DMS 273 (cell line): ENCODE results near the gene RAB1B.
"Not testable (repeated sequence)": the region's sequence is repeated elsewhere in the genome, so short reads cannot be mapped to it uniquely, and the experiment has no call there.

ENCODE experiments used
- DNase-seq: peaks from one replicate; lab custom pipeline; 2025; ENCODE audit not compliant: unreplicated experiment; lab: John Stamatoyannopoulos, UW

The RAB1B gene

DNA sequence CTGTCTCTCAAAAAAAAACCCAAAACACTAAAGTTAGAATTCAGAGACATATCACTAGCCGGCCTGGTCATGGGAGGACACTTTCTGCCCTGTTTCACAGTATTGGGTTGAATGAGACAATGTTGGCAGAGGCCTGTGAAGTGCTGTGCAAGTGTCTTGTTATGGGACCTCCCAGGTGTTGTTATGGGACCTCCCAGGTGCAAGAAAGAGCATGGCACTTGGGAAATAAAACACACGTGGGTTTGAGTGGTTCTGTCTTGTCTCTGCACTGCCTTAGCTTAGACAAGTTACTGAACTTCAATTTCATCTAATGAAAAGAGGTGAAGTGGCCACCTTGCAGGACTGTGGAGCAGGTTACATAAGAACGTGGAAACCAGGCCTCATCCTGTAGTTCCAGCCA is 28.9 kb upstream of the RAB1B start:
- no peak for DNase-seq

- no peak for DNase-seq
These were observed 28.2 kb upstream of the RAB1B start for GRCh38 chr11:66239998-66240780.

DNA sequence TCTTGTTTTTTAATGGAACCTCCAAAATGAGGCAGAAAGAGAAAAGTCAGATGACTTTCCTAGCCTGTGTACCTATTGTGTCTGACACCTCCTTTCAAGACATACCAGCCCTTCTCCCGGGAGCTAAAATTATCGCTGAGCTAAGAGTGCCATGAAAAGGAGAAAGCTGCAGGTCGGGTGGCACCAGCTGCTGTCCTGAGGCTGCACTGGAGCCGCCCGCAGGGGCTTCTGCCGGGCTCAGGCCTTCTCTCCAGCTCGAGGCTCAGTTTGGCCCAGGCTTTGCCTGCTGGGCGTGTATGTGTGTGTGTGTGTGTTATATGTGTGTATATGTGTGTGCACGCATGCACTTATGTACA is 27.7 kb upstream of the RAB1B start:
- no peak for DNase-seq

- peak; percentile 47 for DNase-seq
These were observed 26.2 kb upstream of the RAB1B start for GRCh38 chr11:66242095-66242765.

GRCh38 chr11:66243782-66244535 is 24.5 kb upstream of the RAB1B start:
- no peak for DNase-seq

GRCh38 chr11:66247295-66247694 is 21.1 kb upstream of the RAB1B start:
- no peak for DNase-seq

- DNase-seq: no peak
These were observed 20.6 kb upstream of the RAB1B start for GRCh38 chr11:66247801-66248200.

- DNase-seq: no peak
These were observed 19.5 kb upstream of the RAB1B start for GRCh38 chr11:66248903-66249302.

DNA sequence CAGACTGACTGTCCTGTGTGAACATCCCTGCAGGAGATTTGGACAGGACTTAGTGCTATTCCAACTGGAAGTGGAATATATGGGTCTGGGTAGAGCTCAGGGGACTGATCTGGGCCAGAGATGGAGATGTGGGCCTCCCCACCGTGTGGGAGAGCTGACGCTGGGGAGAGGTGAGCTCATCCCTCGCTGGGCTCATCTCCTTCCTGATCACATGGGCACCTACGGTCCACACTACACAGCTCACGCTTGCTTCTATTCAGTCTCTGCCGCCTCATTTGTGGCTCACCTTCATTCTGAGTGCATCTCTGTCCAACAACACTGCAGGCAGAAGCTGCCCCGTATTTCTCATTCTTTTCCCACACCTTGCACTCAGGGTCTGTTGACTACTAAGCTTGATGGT is 16.6 kb upstream of the RAB1B start:
- no peak for DNase-seq

DNA sequence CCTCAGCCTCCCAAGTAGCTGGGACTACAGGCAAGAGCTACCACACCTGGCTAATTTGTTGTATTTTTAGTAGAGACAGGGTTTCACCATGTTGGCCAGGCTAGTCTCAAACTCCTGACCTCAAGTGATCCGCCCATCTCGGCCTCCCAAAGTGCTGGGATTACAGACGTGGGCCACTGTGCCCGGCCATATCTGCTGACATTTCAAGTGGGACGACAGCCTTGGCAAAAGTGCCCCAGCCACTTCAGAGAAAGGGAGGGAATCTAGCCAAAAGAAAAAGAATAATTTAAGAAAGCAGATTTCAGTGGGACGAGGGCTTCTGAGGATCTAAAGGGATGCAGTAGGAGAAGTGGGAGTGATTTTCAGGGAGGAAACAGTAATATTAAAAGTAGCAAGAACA is 15.4 kb upstream of the RAB1B start:
- not testable (repeated sequence) for DNase-seq

DNA sequence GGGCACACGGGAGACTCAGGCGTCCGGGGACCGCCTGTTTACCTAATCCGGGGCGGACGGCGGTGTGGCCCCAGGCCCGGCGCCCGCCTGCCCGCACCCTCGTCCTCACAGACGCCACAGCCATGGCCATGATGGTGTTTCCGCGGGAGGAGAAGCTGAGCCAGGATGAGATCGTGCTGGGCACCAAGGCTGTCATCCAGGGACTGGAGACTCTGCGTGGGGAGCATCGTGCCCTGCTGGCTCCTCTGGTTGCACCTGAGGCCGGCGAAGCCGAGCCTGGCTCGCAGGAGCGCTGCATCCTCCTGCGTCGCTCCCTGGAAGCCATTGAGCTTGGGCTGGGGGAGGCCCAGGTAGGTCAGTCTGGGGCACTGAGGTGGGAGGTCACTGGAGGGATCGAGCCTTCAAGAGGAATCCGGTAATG is 10.0 kb upstream of the RAB1B start:
- DNase-seq: no peak

- DNase-seq: no peak
These were observed 9.2 kb upstream of the RAB1B start for GRCh38 chr11:66259225-66259624.

DNA sequence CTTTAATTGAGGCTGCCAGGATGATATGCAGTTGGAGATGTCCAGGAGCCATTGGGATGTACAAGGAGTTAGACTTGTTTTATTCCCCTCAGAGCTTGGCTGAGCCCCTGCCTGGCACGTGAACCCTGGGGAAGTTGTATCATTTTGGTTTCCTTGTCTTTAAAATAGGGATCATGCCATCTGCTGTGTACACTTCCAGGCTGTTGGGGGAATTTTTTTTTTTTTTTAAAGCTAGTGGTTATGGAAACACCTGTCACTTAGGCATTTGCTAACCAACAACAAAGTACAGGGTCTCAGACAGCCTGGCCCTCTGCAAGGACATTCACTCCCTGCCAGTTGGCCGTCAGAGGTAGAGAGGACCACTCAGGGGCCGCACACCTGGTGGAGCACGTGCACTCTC is 8.5 kb upstream of the RAB1B start:
- peak; percentile 64 for DNase-seq

DNA sequence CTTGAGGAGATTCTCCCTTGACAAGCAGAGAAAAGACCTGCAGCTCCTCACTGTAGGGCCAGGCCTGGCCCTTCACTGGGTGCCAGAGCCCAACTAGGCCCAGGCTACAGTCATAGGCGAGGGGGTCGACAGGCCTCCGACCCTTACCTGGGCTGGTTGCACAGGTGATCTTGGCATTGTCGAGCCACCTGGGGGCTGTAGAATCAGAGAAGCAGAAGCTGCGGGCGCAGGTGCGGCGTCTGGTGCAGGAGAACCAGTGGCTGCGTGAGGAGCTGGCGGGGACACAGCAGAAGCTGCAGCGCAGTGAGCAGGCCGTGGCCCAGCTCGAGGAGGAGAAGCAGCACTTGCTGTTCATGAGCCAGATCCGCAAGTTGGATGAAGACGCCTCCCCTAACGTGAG is 6.9 kb upstream of the RAB1B start:
- DNase-seq: no peak

DNA sequence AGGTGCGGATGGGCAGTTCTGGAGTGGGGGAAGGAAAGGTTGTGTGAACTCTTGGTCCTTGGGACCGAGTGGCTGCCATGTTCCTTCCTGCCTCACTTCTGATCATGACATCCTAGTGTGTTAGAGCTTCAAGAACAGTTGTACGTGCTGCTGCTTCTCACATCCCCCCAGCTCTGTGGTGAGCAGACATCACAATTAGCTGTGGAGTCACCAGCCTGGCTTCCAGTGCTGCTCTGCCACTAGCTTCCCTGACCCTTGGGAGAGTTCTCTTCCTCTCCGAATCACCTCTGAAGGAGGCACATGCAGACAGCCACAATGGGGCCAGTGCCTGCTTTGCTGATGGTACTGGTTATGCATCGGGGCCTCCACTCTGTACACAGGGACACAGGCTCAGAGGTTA is 6.2 kb upstream of the RAB1B start:
- no peak for DNase-seq

DNA sequence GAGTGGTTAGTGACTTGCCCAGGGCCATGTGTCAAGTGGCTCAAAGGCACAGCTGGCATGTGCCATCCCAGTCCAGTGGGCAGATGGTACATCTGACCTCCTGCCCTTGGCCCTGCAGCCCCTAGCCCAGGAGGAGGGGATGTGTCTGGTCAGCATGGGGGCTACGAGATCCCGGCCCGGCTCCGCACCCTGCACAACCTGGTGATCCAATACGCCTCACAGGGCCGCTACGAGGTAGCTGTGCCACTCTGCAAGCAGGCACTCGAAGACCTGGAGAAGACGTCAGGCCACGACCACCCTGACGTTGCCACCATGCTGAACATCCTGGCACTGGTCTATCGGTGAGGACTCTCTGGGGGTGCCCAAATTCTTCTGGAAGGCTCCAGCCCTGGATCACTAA is 5.7 kb upstream of the RAB1B start:
- DNase-seq: no peak

DNA sequence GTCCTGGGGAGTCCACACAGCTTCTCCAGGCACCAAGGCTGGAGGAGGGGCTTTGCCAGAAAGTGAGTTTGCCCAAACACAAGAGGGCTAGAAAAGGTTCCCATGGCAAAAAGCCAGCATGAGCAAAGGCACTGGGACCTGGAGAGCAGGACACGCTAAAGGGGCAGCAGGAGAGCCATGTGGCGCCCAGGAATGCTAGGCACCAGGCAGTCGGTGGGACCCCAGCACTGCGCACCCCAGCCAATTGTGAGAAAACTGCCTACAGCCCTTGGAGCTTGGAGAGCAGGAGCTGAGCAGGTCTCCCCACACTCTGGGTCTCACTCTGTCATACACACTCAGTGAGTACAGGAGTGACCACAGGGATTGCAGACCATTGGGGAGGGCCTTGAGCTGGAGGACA is 5.2 kb upstream of the RAB1B start:
- no peak for DNase-seq

- DNase-seq: no peak
These were observed 4.7 kb upstream of the RAB1B start for GRCh38 chr11:66263785-66264184.

- no peak for DNase-seq
These were observed 4.1 kb upstream of the RAB1B start for GRCh38 chr11:66264383-66264782.

DNA sequence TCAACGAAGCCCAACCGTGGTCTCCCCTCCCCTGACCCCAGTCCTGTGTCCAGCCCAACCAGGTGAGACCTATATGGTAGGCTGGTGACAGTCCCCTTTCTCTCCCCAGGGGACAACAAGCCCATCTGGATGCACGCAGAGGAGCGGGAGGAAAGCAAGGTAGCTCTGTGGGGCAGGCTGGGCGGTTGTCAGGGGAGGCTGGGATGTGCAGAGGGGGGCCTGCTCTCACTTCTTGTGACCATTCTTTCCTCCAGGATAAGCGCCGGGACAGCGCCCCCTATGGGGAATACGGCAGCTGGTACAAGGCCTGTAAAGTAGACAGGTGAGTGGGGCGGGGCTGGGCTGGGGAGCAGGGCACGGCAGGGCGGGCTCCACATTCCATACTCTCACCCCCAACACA is 3.5 kb upstream of the RAB1B start:
- peak; percentile 35 for DNase-seq

GRCh38 chr11:66265531-66266377 is 2.7 kb upstream of the RAB1B start:
- no peak for DNase-seq
